Liver (tissue), 9 donors: ENCODE results near the gene ADGRG3. TPM values are rescaled to one million over a fixed set of nuclear protein-coding genes. Genes with fewer than 3 reads are reported as not detected.

Source experiments
- DNase-seq: peaks from one replicate; pipeline ENCODE4 v3.0.0-alpha.2; 2017; ENCODE audit warnings: low spot score
- H3K27ac ChIP-seq, 2 donors: one replicate each; pipeline ENCODE4 v1.7.0; 2013; ENCODE audit warnings: inconsistent platforms in 2 of 2, low read length in 2 of 2, control low read depth in 1 of 2, low read depth in 1 of 2, mild to moderate bottlenecking in 1 of 2
- H3K27me3 ChIP-seq, 4 donors: one replicate each; pipeline versions ENCODE4 v1.6.1 to v1.7.0; 2013; ENCODE audit warnings: low read length in 3 of 4, inconsistent platforms in 1 of 4, mild to moderate bottlenecking in 1 of 4, moderate library complexity in 1 of 4; ENCODE audit not compliant: control insufficient read depth in 4 of 4, insufficient read depth in 4 of 4
- H3K36me3 ChIP-seq, 4 donors: one replicate each; pipeline versions ENCODE4 v1.6.1 to v1.7.0; 2013; ENCODE audit warnings: low read length in 3 of 4, mild to moderate bottlenecking in 3 of 4, low read depth in 1 of 4, moderate library complexity in 1 of 4; ENCODE audit not compliant: control insufficient read depth in 4 of 4, insufficient read depth in 3 of 4
- H3K4me1 ChIP-seq, 4 donors: one replicate each; pipeline versions ENCODE4 v1.6.1 to v1.7.0; 2013; ENCODE audit warnings: low read length in 3 of 4, mild to moderate bottlenecking in 3 of 4, moderate library complexity in 1 of 4; ENCODE audit not compliant: control insufficient read depth in 4 of 4, insufficient read depth in 4 of 4
- H3K4me3 ChIP-seq, 3 donors: one replicate each; pipeline versions ENCODE4 v1.6.1 to v1.7.0; 2013; ENCODE audit warnings: low read length in 3 of 3, control low read depth in 1 of 3, low read depth in 1 of 3, mild to moderate bottlenecking in 1 of 3
- H3K9ac ChIP-seq, 2 donors: one replicate each; pipeline ENCODE4 v1.7.0; 2013; ENCODE audit warnings: low read length in 2 of 2, mild to moderate bottlenecking in 2 of 2, moderate library complexity in 2 of 2, control low read depth in 1 of 2, low read depth in 1 of 2
- H3K9me3 ChIP-seq, 4 donors: one replicate each; pipeline versions ENCODE4 v1.6.1 to v1.7.0; 2013; ENCODE audit warnings: low read length in 3 of 4; ENCODE audit not compliant: control insufficient read depth in 4 of 4
- EGR1 ChIP-seq, 2 donors: IDR thresholded peaks; 2 replicates each; pipeline ENCODE4 v1.6.1; 2016 to 2018; ENCODE audit warnings: antibody characterized with exemption in 2 of 2, low read depth in 2 of 2
- FOXA1 ChIP-seq: IDR thresholded peaks from 2 replicates; pipeline ENCODE4 v1.6.1; 2016; ENCODE audit warnings: antibody characterized with exemption
- FOXA2 ChIP-seq: IDR thresholded peaks from 2 replicates; pipeline ENCODE4 v1.6.1; 2016; ENCODE audit warnings: antibody characterized with exemption
- HNF4A ChIP-seq, 2 donors: conservative IDR thresholded peaks; 2 replicates each; pipeline ENCODE4 v1.6.1; 2016; ENCODE audit warnings: antibody characterized with exemption in 2 of 2, mild to moderate bottlenecking in 2 of 2
- HNF4G ChIP-seq: IDR thresholded peaks from 2 replicates; pipeline ENCODE4 v1.6.1; 2016; ENCODE audit warnings: antibody characterized with exemption
- JUND ChIP-seq, 2 donors: IDR thresholded peaks; 2 replicates each; pipeline ENCODE4 v1.6.1; 2016; ENCODE audit warnings: antibody characterized with exemption in 2 of 2
- NR2F2 ChIP-seq: IDR thresholded peaks from 2 replicates; pipeline ENCODE4 v1.6.1; 2016; ENCODE audit warnings: antibody characterized with exemption
- RAD21 ChIP-seq, 2 donors: IDR thresholded peaks; 2 replicates each; pipeline ENCODE4 v1.6.1; 2016; ENCODE audit warnings: antibody characterized with exemption in 2 of 2, mild to moderate bottlenecking in 2 of 2
- RXRA ChIP-seq, 2 donors: IDR thresholded peaks; 2 replicates each; pipeline ENCODE4 v1.6.1; 2017 to 2018; ENCODE audit warnings: antibody characterized with exemption in 2 of 2, mild to moderate bottlenecking in 1 of 2
- SP1 ChIP-seq: IDR thresholded peaks from 2 replicates; pipeline ENCODE4 v1.6.1; 2018; ENCODE audit warnings: antibody characterized with exemption, mild to moderate bottlenecking
- TAF1 ChIP-seq: conservative IDR thresholded peaks from 2 replicates; pipeline ENCODE4 v1.6.1; 2016; ENCODE audit warnings: antibody characterized with exemption, mild to moderate bottlenecking
- YY1 ChIP-seq: IDR thresholded peaks from 2 replicates; pipeline ENCODE4 v1.6.1; 2016; ENCODE audit warnings: antibody characterized with exemption, mild to moderate bottlenecking
- WGBS: extraction: QIAGEN DNeasy Blood & Tissue Kit; methylation state at CpG from one replicate; pipeline ENCODE4 v1.1.7; 2013; 5-methylcytosine and 5-hydroxymethylcytosine counted together
- polyA plus RNA-seq, 2 donors: library from polyadenylated mRNA; stranded (reverse) in 1 of 2; unstranded in 1 of 2; fragments of 200-250 nt in 1 of 2; fragments of >200 nt in 1 of 2; fragmentation: Nextera tagmentation in 1 of 2; extraction: Ambion mirVana in 1 of 2; gene quantifications; one replicate each; pipeline versions ENCODE4 v1.2.1 to v1.2.3, GENCODE V29; 2013 to 2015
- total RNA-seq, 2 donors: library from RNA; depleted of rRNA; stranded (reverse); fragments of >200 nt; gene quantifications; one replicate each; pipeline ENCODE4 v1.2.3, GENCODE V29; 2014
- TF ChIP-seq, protein P1 (sequence below): fragments of 150-350 bp; IDR thresholded peaks from 2 replicates; pipeline ENCODE4 v1.5.1; 2017; ENCODE audit warnings: improper control_type of control experiment, low read depth, low read length; ENCODE audit not compliant: missing input control
- TF ChIP-seq, protein P2 (sequence below): IDR thresholded peaks from 2 replicates; pipeline ENCODE4 v1.6.1; 2016; ENCODE audit warnings: antibody characterized with exemption, mild to moderate bottlenecking
- TF ChIP-seq, protein P3 (sequence below): IDR thresholded peaks from 2 replicates; pipeline ENCODE4 v1.6.1; 2016; ENCODE audit warnings: antibody characterized with exemption
- TF ChIP-seq, protein P4 (sequence below): IDR thresholded peaks from 2 replicates; pipeline ENCODE4 v1.6.1; 2016; ENCODE audit warnings: antibody characterized with exemption
- TF ChIP-seq, protein P5 (sequence below): IDR thresholded peaks from 2 replicates; pipeline ENCODE4 v1.6.1; 2016; ENCODE audit warnings: antibody characterized with exemption
- donor health status: healthy.
- donor health status: healthy.
- donor health status: healthy.
- donor health status: healthy.
- donor health status: healthy.

The ADGRG3 gene
- total and polyA plus RNA-seq, 4 donors: 0.52 to 3.2 (median 1.0) TPM

DNA sequence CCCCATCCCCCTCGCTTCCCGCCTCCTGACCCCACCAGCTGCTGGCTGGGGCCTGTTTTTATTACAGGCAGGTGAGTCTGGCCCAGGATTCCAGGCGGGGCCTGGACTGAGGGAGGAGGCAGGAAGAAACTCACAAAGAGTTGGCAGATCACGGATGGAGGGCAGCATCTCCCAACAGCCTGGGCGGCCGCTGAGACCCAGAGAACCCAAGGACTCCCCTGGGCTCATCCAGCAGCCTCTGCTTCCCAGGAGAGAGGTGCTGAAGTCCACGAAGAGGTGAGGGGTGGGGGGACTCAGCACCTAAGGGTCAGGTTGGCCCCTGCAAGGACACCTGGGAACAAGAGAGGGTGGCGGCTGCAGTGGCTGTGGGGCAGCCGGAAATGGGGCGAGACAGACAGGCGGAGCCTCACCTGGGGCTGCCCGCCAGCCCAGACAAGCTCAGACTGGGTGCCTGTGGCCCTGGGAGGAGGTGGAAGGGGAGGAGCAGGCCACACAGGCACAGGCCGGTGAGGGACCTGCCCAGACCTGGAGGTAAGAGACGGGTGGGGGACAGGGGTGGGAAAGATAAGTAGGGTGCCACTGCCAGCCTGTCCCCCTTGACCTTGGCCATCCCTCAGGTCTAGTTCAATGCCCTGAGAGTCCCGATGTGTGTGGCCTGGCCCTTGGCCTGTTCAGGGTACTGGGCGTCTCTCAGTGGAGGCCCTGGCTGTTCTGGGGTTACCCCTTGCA is 48.3 kb upstream of the ADGRG3 start:
- Histone ChIP-seq H3K36me3 (no peaks in the 10 kb centered on the region), H3K9me3 (no peaks in the 10 kb centered on the region), H3K27me3 (no peaks in the 10 kb centered on the region), H3K4me1 (peaks cover 0 to 6% (median 0%) of the 10 kb centered on the region in 4 donors), H3K27ac (no peak overlapping the region), H3K9ac (no peak overlapping the region), H3K4me3 (no peak overlapping the region)
- WGBS: 81% methylated on average over 16 of the region's 16 CpGs
- DNase-seq: no peak
- TF ChIP-seq, protein P1, sequence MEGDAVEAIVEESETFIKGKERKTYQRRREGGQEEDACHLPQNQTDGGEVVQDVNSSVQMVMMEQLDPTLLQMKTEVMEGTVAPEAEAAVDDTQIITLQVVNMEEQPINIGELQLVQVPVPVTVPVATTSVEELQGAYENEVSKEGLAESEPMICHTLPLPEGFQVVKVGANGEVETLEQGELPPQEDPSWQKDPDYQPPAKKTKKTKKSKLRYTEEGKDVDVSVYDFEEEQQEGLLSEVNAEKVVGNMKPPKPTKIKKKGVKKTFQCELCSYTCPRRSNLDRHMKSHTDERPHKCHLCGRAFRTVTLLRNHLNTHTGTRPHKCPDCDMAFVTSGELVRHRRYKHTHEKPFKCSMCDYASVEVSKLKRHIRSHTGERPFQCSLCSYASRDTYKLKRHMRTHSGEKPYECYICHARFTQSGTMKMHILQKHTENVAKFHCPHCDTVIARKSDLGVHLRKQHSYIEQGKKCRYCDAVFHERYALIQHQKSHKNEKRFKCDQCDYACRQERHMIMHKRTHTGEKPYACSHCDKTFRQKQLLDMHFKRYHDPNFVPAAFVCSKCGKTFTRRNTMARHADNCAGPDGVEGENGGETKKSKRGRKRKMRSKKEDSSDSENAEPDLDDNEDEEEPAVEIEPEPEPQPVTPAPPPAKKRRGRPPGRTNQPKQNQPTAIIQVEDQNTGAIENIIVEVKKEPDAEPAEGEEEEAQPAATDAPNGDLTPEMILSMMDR: no peak
- no peak for TF ChIP-seq RXRA (IDR thresholded peaks at IDR 0.05)
- TF ChIP-seq SP1: no peak
- no peak for TF ChIP-seq FOXA2
- TF ChIP-seq, protein P2, sequence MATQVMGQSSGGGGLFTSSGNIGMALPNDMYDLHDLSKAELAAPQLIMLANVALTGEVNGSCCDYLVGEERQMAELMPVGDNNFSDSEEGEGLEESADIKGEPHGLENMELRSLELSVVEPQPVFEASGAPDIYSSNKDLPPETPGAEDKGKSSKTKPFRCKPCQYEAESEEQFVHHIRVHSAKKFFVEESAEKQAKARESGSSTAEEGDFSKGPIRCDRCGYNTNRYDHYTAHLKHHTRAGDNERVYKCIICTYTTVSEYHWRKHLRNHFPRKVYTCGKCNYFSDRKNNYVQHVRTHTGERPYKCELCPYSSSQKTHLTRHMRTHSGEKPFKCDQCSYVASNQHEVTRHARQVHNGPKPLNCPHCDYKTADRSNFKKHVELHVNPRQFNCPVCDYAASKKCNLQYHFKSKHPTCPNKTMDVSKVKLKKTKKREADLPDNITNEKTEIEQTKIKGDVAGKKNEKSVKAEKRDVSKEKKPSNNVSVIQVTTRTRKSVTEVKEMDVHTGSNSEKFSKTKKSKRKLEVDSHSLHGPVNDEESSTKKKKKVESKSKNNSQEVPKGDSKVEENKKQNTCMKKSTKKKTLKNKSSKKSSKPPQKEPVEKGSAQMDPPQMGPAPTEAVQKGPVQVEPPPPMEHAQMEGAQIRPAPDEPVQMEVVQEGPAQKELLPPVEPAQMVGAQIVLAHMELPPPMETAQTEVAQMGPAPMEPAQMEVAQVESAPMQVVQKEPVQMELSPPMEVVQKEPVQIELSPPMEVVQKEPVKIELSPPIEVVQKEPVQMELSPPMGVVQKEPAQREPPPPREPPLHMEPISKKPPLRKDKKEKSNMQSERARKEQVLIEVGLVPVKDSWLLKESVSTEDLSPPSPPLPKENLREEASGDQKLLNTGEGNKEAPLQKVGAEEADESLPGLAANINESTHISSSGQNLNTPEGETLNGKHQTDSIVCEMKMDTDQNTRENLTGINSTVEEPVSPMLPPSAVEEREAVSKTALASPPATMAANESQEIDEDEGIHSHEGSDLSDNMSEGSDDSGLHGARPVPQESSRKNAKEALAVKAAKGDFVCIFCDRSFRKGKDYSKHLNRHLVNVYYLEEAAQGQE: no peak
- TF ChIP-seq, protein P3, sequence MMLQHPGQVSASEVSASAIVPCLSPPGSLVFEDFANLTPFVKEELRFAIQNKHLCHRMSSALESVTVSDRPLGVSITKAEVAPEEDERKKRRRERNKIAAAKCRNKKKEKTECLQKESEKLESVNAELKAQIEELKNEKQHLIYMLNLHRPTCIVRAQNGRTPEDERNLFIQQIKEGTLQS: no peak
- no peak for TF ChIP-seq EGR1 (IDR thresholded peaks at IDR 0.05; ENCODE audit: low read depth in 2 of 2)
- TF ChIP-seq TAF1: no peak
- no peak for TF ChIP-seq HNF4G
- no peak for TF ChIP-seq JUND (IDR thresholded peaks at IDR 0.05)
- TF ChIP-seq HNF4A (conservative IDR thresholded peaks at IDR 0.05): no peak
- TF ChIP-seq, protein P4, sequence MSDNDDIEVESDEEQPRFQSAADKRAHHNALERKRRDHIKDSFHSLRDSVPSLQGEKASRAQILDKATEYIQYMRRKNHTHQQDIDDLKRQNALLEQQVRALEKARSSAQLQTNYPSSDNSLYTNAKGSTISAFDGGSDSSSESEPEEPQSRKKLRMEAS: no peak
- TF ChIP-seq YY1: no peak
- no peak for TF ChIP-seq FOXA1
- TF ChIP-seq, protein P5, sequence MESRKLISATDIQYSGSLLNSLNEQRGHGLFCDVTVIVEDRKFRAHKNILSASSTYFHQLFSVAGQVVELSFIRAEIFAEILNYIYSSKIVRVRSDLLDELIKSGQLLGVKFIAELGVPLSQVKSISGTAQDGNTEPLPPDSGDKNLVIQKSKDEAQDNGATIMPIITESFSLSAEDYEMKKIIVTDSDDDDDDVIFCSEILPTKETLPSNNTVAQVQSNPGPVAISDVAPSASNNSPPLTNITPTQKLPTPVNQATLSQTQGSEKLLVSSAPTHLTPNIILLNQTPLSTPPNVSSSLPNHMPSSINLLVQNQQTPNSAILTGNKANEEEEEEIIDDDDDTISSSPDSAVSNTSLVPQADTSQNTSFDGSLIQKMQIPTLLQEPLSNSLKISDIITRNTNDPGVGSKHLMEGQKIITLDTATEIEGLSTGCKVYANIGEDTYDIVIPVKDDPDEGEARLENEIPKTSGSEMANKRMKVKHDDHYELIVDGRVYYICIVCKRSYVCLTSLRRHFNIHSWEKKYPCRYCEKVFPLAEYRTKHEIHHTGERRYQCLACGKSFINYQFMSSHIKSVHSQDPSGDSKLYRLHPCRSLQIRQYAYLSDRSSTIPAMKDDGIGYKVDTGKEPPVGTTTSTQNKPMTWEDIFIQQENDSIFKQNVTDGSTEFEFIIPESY: no peak
- TF ChIP-seq RAD21 (IDR thresholded peaks at IDR 0.05): no peak
- TF ChIP-seq NR2F2: no peak
